8988T (cell line): ENCODE results near the gene SLC24A3.
"Not testable (repeated sequence)": the region's sequence is repeated elsewhere in the genome, so short reads cannot be mapped to it uniquely, and the experiment has no call there.

Source experiments
- DNase-seq: peaks from one replicate; pipeline ENCODE4 v3.0.0; 2011

SLC24A3 gene

DNA sequence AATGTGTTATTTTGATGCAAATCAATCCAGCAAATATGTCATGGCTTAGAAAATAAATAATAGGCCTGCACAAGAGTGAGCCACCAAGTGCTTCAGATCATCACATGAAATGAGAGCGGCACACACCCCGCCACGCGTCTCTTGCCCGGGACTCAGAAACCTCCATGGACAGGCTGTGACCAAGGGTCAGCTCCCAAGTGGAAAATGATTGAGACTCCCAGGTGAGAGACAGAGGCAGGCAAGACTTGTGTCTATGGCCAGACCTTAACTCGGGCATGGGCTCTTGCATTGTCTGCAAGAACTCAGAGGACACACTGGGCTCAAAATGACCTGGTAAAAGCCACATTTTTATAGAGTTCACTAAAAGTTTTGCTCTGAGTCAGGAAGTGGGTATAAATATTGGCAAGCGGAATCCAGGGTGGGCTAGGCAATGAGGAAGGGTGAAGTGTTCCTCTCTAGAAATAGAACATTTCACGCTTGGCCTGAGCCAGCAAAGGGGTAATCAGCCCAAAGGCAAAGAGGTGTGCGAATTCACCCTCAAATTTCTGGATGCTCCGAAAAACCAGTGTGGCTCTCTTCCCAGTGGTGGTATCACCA, 514.9 kb downstream of the SLC24A3 start:
- no peak for DNase-seq

DNA sequence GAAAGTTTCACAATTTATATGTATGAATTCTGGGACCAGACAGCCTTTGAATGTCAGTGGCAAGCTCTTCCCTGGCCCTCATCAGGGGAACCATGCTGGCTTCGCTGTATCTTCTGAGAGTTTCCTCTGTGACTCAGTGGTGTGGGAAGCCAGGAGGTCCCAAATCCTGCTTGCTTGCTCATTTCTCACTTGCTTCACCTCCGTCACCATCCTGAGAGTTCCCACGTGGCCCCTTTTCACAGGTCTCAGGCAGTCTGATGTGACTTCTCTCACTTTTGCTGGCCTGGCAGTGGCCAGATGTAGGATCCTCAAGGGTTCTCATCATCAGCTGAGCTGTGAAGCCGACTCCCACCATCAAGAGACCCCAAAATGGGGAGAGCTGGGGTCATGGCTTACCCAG, 517.2 kb downstream of the SLC24A3 start:
- no peak for DNase-seq

DNA sequence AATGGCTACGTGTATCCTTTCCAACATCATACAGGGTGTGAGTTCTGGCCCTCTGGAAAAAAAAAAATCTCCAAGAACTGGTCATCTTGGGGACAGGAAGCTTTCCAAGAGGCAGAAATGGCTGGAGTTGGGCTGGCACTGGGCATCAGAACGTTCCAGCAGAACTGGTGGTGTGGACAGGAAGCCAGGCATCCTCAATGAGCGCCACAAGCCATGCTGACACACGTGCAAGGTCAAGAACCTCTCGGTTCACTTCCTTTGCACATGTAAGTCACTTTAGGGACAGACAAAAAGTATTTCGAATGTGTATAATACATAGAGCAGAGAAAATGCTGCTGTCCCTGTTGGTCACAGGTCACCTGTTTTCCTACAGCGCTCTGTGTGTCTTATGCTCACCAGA, 518.3 kb downstream of the SLC24A3 start:
- DNase-seq: no peak

DNA sequence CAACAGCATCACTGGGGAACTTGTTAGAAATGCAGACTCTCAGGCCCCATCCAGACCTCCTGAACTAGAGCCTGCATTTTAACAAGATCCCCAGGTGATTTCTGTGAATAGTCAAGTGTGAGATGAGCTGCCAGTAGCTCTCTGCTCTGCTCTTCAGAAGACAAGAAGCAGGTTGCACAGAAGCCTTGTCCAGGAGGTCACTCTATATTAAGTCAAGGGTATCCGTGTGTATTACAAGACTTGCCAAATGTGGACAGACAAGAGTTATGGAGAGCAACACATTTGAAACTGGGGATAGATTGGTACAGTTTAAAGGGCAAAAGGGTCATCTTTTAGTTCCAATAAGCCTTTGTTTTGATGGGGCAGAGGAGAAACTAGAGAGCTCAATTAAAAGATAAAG, 522.4 kb downstream of the SLC24A3 start:
- no peak for DNase-seq

DNA sequence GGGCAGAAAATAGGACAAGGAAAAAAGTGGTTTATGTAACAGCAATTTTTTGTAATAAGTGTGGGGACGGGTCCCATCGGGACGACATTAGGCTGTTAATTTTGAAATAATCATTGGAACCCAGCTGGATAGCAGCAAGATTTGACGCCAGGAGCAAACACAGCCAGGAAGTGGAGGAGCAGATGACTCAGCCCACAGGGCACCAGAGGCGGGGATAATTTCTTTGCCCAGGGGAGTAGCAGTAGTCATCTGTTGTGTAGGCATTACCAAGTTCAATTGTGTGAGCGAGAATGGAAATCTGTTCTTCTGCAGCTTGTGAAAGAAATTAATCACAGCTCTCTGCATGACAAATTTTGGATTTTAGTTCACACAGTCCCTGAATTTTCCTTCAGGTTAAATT, 523.0 kb downstream of the SLC24A3 start:
- DNase-seq: peak; percentile 56

DNA sequence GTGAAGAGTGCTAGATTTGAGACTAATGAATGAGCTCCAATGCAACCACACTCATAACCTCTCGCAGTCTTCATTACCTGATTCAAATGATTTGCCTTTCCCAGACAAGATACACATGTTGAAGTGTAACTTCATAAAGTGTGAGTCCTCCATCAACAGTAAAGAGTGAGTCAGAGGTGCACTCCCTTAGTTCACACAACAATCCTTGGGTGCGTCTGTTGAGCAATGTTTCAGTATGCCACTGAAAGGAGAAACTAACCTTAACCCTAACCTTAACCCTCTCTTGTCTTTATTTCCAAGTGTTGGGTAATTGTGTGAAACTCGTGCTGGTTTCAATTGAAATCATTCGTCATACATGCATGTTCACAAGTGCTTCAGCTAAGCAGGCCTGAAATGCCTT, 524.6 kb downstream of the SLC24A3 start:
- no peak for DNase-seq

DNA sequence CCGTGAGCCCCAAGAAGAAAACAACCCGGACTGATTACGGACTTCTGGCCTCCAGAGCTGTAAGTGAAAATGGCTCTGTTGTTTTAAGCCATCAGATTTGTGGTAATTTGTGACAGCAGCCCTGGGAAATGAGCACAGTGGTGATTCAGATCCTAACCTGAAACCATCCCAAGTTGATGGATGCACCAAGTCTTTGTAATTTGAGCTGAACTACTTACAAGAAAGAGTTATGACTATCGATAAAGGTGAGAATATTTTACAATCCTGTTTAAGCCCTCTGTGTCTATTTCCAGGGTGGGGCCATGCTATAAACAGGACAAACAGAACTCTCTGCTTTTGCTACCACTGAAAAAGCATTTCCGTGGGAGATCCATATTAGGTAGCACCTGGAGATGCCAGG, 526.5 kb downstream of the SLC24A3 start:
- no peak for DNase-seq

DNA sequence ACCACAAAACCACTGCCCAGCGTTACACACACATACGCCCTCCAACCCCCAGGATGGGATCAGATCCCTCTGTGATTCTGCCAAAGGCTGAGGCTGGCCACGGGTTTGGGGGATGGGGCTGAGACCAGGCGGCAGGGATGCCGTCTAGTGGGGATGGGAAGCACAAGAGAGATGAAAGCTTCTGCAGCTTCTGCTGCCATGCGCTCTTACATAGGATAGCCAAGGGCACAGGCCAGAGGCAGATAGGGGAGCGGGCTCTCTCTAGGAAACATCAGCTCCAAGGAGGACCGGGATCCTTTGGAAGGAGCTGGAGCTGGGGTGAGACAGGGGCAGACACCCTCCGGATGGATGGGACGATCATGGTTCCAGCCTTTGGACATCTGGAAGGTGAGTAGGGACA, 526.9 kb downstream of the SLC24A3 start:
- no peak for DNase-seq

DNA sequence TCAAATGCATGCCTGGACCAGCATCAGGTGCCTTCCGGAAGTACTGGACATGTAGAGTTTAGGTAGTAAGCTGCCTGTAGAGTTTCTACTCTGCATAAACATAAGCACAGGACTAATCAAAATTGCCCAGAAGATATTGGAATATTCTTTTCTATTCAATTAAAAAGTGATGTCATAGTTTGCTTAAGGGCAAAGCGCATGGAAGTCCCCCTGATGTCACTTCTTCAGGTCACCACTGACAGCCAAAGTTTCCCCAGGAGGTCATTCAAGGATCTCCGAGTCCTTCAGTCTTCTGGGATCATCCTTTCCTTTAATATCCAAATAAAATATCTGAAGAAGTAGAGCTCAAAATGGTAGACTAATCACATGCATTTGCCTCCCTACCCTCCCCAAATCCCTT, 528.1 kb downstream of the SLC24A3 start:
- no peak for DNase-seq

DNA sequence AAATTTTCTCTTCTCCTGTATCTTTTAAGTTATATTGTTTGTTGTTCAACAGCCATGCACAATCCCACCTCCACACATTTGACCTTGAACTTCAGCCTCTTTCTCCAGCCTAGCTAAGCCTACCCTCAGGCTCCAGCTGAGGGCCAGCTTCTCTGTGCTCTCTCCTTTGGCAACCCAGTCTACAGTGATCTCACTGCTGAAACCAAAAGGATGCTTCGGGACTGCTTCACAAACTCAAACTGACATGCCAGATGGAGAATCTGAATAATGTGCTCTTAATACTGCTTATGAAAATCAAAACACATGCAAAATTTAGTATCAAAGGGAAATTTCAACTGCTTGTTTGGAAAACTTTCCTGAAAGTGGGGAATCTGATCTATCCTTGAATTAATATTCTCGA, 529.5 kb downstream of the SLC24A3 start:
- no peak for DNase-seq

DNA sequence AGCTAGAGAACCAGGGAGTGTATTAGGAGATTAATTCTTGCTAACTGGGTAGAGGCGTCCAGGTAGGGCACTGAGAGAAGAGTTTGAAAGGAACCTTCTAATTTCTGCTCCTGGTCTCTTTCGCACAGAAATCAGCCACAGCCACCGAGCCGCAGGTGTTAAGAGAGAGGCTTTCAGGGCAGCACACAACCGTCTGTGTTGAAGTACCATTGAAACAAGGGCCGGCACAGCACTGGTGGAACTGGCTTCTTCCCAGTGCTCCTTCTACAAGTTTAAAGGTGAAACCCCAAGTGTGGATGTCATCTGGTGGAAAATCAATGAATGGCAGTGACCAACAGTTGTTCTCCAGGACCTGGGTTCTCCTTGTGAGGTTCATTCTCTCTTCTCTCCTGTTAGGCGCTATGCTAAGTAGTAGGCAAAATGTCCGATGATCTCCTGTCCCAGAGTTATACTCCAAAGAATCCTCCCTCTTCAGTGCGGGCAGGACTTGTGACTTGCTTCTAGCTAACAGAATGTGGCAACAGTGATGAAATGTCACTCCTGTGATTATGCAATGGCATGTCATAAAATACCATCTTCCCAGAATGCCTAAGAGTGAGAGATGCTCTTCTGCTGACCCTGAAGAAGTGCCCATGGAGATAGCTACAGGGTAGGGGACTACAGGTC, 530.7 kb downstream of the SLC24A3 start:
- no peak for DNase-seq

DNA sequence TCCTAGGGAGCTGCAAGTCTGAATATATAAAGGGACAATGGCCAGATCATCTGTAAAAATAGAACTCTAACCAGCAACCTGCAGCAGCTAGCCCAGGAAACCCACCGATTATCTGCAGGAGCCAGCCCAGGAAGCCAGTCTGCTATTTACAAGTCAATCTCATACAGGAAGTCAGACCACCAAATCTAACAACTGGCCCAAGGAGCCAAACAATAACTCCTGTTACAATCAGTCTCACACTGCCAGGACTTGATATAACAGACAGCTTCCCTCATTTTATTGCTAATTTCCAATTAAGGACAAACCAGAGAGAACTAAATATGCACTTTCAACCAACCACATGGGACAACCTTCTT, 531.2 kb downstream of the SLC24A3 start:
- no peak for DNase-seq

DNA sequence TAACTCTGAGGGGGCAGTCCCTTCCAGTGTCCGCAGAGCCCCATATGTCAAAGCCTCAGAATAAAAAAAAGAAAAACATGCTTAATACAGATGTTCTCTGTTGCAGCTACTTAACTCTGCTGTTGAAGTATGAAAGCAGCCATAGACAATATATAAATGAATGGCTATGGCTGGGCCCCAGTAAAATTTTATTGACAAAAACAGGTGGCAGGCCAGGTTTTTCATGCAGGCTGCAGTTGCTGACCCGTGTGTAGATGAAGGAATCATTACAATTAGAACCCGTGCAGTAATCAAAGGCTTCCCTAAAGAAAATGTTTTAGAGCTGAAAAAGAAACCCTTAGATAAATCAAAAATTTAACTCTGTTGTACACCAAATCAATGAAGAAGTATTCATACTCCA, 532.7 kb downstream of the SLC24A3 start:
- no peak for DNase-seq

DNA sequence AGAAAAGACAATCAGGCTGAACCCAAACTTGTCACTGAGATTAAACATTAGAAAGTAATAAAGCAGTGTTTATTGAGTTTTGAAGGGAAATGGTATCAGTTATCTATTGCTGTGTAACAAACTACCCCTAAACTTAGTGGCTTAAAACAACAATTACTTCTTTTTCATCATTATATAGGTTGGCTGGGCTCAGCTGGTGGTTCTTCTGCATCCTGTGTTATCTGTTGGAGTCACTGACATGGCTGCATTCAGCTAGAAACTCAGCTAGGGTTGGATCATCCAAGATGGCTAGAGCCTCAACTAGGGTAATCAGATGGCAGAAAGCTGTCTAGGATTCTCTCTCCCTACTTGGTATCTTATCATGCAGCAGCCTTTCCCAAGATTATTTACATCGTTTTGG, 533.1 kb downstream of the SLC24A3 start:
- no peak for DNase-seq

DNA sequence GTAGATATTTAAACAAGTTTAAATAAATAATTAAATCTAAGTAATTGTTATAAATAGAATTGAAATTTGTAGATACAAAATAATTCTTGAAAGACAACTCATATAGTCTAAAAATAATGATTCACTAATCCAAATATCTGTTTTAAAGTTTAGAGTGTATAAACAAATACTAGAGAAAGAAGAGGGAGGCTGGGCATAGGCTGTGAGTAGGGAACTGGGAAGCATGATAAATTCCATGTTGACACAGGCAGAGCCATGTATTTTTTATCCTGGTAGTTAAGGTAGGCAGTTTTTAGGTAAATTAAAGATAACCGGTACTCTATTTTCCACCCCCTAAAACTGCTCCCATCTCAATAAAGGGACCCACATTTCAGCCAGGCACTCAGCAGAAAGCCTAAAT, 534.0 kb downstream of the SLC24A3 start:
- no peak for DNase-seq

DNA sequence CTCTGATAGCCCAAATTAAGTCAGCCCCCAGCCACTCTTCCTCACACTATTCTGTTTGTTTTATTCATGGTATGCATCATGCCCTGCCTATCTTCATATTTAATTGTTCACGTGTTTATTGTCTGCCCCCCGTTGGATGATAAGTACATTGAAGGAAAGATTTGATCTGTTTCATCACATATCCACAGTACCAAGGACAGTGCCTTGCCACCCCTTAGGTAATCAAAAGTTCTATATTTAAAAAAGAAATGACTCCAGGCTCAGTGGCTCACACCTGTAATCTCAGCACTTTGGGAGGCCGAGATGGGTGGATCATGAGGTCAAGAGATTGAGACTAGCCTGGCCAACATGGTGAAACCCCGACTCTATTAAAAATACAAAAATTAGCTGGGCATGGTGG, 535.5 kb downstream of the SLC24A3 start:
- no peak for DNase-seq

DNA sequence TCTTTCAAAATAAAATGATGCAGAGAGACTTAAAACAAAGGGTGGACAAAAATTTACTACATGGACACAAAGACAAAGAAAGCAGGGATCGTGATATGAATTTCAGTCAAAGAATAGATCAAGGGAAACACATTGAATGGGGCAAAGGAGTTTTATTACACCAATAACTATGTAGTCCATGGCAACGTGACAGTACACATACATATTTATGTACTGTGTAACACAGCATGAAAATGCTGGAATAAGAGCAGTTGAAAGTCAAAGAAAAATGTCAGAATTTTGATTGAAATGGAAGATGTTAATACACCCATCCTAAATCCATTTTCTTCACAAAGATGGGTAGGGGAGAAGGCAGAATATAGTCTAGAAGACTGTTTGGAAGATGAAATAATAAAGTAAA, 536.2 kb downstream of the SLC24A3 start:
- DNase-seq: no peak

DNA sequence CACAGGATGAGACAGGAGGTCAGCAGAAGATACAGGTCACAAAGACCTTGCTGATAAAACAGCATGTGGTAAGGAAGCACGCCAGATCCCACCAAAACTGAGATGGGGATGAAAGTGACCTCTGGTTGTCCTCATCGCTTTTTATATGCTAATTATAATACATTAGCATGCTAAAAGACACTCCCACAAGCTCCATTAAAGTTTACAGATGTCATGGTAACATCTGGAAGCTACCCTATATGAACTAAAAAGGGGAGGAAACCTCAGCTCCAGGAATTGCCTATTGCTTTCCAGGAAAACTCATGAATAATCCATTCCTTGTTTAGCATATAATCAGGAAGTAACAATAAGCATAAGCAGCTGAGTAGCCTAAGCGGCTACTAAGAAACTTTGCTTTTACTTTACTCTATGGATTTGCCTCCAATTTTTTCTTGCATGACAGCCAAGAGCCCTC, 537.2 kb downstream of the SLC24A3 start:
- DNase-seq: no peak

DNA sequence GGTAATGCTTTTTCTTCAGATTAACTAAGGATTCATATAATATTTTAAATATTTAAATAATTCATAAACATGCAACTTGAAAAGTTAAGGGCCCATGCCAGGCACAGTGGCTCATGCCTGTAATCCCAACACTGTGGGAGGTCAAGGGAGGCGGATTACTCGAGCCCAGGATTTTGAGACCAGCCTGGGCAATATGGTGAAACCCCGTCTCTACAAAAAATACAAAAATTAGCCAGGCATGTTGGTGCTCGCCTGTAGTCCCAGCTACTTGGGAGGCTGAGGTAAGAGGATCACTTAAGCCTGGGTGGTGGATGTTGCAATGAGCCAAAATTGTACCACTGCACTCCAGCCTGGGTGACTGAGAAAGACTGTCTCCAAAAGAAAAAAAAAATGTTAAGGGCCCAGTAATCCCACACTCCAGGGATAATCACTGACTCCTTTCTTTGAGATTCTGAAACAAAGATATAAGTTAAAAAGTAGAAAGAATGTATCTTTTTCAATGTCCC, 537.7 kb downstream of the SLC24A3 start:
- no peak for DNase-seq

DNA sequence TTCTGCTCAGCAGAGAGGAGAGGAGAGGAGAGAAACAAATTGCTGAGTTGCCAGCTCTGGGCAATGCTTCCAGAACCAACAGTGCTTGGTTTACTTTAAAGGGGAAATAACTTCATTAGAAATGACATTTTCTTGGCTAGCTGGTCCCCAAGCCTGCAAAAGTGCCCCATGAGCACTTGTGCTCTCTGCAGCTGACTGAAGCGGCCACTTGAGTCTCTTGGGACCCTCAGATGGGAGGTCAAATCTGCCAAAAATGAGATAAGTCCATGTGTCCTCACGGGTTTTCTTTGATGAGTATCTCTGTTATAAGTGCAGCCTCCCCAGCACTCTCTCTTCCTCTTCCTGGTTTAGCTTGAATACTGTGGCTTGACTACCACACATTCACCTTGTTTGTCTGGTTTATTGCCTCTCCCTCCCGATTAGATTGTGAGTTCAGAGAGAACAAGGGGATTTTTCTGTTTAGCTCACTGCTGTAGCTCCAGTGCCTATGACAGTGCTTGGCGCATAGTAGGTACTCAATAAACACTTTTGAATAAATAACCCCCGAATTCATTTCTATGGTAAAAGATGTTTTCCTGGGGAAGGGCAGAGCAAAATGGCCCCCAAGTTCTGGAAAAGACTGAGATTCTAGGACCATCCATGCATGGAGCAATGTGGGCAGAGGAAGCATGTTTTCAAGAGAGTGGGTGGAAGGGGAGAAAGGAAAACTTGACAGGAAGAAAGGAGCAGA, 538.6 kb downstream of the SLC24A3 start:
- DNase-seq: no peak

DNA sequence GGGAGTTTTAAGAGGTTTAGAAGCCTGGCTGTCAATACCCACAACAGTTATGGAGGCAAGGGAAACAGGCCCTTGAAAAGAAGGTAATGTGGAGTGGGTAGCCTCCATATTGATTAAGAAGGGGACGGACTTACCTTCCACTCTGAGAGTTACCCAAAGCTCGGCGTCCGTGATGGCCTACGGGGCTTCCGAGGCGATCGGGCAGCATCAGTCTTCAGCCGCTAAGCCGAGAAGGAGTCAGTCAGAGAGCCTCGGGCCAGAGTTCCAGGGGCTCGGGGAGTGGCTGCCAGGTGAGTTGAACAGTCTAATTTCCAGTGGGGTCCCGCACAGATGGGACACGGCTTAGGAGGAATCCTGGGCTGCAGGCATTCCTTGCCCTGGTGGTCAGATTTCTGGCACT, 541.8 kb downstream of the SLC24A3 start:
- not testable (repeated sequence) for DNase-seq

DNA sequence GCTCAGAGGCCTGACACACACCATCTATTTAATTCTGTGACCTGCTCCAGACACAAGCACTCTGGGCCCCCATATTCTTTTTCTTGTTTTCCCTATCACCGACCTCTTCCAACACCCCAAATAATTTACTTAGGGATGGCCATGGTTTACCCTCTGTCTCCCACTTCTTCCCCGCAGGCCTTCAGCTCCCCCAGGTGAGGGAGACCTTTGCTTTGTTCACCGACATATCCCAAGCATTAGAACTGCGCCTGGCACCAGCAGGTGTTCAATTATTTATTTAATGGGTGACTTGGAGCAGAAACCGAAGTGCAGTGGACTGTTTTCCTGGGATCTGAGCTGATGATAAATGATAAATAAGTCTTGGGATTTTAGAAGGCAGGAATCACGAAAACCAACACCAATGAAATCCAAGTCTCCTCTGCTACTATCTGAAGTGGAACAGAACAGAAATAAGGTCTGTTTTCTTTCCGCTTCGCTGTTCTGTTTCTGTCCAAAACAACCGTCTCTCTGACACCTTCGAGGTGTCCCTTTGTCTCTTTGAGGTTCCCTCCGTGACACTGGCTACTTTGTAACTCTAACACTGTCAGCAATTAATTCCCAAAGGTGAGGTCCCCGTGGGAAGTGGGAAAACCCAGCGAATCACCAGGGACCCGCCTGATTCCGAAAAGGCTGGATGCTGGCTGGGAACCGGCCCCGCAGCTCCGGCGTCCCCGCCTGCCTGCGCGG, 544.5 kb downstream of the SLC24A3 start:
- DNase-seq: no peak

DNA sequence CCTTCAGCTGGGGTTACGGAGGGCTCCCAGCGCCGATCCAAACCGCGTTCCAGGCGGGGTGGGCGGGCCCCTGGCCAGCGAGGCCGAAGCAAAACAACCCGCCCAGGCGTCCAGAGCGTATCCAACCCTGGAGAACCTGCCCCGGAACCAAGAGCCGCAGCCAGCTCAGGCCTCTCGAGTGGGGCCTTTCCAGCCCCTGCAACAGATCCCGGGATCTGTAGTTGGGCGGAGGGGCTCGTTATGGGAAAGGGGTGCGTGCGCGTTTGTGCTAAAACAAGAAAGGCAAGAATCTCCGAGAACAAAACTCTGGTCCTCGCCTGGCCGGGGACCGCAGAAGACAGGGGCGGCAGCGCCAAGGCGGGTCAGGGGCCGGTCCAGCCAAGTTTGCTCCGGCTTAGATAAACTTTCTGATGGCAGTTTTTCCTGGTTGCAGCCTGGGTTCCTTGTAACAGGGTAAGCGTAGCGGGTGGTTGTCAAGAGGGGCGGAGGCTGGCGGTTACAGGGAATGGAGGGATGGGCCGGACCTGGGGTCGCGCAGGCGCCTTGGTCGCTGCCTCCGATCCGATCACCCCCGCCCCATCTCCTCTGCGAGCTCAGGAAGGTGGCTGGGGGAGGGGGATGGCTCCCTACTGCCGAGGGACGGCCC, 545.2 kb downstream of the SLC24A3 start:
- peak; percentile 93 for DNase-seq
